GM23338 (cell line): Measurements from ENCODE around the gene LRRC3.

Experiments used
- CREB1 ChIP-seq: fragments of 250-450 bp; sonication (Bioruptor Pico); IDR thresholded peaks from 2 replicates; pipeline ENCODE4 v1.5.0; 2020; ENCODE audit warnings: low read depth, mild to moderate bottlenecking, moderate library complexity
- EZH2 ChIP-seq: fragments of 200-600 bp; sonication (generic); IDR thresholded peaks from one replicate; pipeline ENCODE4 v1.8.0; 2017; ENCODE audit warnings: antibody characterized with exemption, mild to moderate bottlenecking, low read depth; ENCODE audit not compliant: unreplicated experiment
- EZH2phosphoT487 ChIP-seq: fragments of 200-600 bp; sonication (generic); IDR thresholded peaks from one replicate; pipeline ENCODE4 v1.8.1; 2018; ENCODE audit warnings: antibody characterized with exemption; ENCODE audit not compliant: unreplicated experiment
- JUNB ChIP-seq: IDR thresholded peaks from one replicate; pipeline ENCODE4 v1.6.1; 2016; ENCODE audit warnings: antibody characterized with exemption; ENCODE audit not compliant: unreplicated experiment
- NANOG ChIP-seq: IDR thresholded peaks from 2 replicates; pipeline ENCODE4 v1.6.1; 2016; ENCODE audit warnings: antibody characterized with exemption, borderline replicate concordance
- POLR2AphosphoS5 ChIP-seq: IDR thresholded peaks from 2 replicates; pipeline ENCODE4 v1.6.1; 2016; ENCODE audit warnings: antibody characterized with exemption, low read depth
- STAT1 ChIP-seq: IDR thresholded peaks from one replicate; pipeline ENCODE4 v1.6.1; 2016; ENCODE audit warnings: antibody characterized with exemption; ENCODE audit not compliant: unreplicated experiment
- ZNF114 ChIP-seq: fragments of 250-450 bp; sonication (Bioruptor Pico); IDR thresholded peaks from 2 replicates; pipeline ENCODE4 v1.5.0; 2020; ENCODE audit warnings: mild to moderate bottlenecking, moderate library complexity
- TF ChIP-seq, protein P1 (sequence below), 2 experiments: fragments of 200-600 bp in 1 of 2; sonication (generic) in 1 of 2; conservative IDR thresholded peaks; 2 replicates each; pipeline versions ENCODE4 v1.5.1 to v1.6.1; 2016 to 2017; ENCODE audit warnings: antibody characterized with exemption in 2 of 2, low read depth in 2 of 2, mild to moderate bottlenecking in 2 of 2, moderate library complexity in 1 of 2
- TF ChIP-seq, protein P2 (sequence below): IDR thresholded peaks from one replicate; pipeline ENCODE4 v1.6.1; 2018; ENCODE audit warnings: antibody characterized with exemption; ENCODE audit not compliant: unreplicated experiment
- TF ChIP-seq, protein P3 (sequence below): IDR thresholded peaks from 2 replicates; pipeline ENCODE4 v1.6.1; 2016; ENCODE audit warnings: antibody characterized with exemption

DNA sequence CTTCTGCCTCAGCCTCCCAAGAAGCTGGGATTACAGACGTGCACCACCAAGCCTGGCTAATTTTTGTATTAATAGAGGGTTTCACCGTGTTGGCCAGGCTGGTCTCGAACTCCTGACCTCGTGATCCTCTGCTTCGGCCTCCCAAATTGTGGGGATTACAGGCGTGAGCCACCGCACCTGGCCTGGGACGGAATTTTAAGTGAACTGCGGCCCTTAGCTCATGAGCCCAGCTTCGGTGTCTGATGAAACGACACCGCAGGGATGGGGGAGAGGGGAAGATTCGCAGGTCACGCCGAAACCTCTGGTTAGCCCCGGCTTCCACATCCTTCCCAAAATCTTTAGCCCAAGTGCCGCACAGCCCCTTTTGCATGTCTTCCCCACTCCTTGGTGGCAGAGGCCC lies 39.1 kb downstream of the LRRC3 start:
- TF ChIP-seq, protein P1, sequence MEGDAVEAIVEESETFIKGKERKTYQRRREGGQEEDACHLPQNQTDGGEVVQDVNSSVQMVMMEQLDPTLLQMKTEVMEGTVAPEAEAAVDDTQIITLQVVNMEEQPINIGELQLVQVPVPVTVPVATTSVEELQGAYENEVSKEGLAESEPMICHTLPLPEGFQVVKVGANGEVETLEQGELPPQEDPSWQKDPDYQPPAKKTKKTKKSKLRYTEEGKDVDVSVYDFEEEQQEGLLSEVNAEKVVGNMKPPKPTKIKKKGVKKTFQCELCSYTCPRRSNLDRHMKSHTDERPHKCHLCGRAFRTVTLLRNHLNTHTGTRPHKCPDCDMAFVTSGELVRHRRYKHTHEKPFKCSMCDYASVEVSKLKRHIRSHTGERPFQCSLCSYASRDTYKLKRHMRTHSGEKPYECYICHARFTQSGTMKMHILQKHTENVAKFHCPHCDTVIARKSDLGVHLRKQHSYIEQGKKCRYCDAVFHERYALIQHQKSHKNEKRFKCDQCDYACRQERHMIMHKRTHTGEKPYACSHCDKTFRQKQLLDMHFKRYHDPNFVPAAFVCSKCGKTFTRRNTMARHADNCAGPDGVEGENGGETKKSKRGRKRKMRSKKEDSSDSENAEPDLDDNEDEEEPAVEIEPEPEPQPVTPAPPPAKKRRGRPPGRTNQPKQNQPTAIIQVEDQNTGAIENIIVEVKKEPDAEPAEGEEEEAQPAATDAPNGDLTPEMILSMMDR (conservative IDR thresholded peaks at IDR 0.05; ENCODE audit: low read depth in 2 of 2), result no peak
- TF ChIP-seq, protein P2, sequence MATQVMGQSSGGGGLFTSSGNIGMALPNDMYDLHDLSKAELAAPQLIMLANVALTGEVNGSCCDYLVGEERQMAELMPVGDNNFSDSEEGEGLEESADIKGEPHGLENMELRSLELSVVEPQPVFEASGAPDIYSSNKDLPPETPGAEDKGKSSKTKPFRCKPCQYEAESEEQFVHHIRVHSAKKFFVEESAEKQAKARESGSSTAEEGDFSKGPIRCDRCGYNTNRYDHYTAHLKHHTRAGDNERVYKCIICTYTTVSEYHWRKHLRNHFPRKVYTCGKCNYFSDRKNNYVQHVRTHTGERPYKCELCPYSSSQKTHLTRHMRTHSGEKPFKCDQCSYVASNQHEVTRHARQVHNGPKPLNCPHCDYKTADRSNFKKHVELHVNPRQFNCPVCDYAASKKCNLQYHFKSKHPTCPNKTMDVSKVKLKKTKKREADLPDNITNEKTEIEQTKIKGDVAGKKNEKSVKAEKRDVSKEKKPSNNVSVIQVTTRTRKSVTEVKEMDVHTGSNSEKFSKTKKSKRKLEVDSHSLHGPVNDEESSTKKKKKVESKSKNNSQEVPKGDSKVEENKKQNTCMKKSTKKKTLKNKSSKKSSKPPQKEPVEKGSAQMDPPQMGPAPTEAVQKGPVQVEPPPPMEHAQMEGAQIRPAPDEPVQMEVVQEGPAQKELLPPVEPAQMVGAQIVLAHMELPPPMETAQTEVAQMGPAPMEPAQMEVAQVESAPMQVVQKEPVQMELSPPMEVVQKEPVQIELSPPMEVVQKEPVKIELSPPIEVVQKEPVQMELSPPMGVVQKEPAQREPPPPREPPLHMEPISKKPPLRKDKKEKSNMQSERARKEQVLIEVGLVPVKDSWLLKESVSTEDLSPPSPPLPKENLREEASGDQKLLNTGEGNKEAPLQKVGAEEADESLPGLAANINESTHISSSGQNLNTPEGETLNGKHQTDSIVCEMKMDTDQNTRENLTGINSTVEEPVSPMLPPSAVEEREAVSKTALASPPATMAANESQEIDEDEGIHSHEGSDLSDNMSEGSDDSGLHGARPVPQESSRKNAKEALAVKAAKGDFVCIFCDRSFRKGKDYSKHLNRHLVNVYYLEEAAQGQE, result no peak
- TF ChIP-seq POLR2AphosphoS5 (no peak), EZH2 (no peak), JUNB (no peak), CREB1 (CRISPR knock-in tag) (no peak), EZH2phosphoT487 (no peak), NANOG (no peak), STAT1 (no peak), ZNF114 (CRISPR knock-in tag) (no peak)
- TF ChIP-seq, protein P3, sequence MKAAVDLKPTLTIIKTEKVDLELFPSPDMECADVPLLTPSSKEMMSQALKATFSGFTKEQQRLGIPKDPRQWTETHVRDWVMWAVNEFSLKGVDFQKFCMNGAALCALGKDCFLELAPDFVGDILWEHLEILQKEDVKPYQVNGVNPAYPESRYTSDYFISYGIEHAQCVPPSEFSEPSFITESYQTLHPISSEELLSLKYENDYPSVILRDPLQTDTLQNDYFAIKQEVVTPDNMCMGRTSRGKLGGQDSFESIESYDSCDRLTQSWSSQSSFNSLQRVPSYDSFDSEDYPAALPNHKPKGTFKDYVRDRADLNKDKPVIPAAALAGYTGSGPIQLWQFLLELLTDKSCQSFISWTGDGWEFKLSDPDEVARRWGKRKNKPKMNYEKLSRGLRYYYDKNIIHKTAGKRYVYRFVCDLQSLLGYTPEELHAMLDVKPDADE, result no peak
